Activated B cell treated with CpG ODN at 0.5 μM for 24 hours (primary cell): Measurements from ENCODE around the gene EFCAB13. TPM values are rescaled to one million over a fixed set of nuclear protein-coding genes. Genes with fewer than 3 reads are reported as not detected.
"Not testable (repeated sequence)": the region's sequence is repeated elsewhere in the genome, so short reads cannot be mapped to it uniquely, and the experiment has no call there.

Experiments used
- ATAC-seq: fragments of 200-7000 bp; cut with Tn5 transposase; one replicate; pipeline ENCODE4 v1.10.0; 2021; ENCODE audit warnings: low read depth, mild to moderate bottlenecking, moderate library complexity
- CTCF ChIA-PET: fragments of 350-600 bp; sonication (Branson Sonifier 250); formaldehyde crosslinking; loops from one replicate; lab custom pipeline; 2021; ENCODE audit warnings: antibody characterized with exemption; lab: Charles Lee
- POLR2A ChIA-PET: fragments of 350-600 bp; sonication (Branson Sonifier 250); formaldehyde crosslinking; loops from one replicate; lab custom pipeline; 2021; ENCODE audit warnings: antibody characterized with exemption; lab: Charles Lee
- DNase-seq: peaks from one replicate; pipeline ENCODE4 v3.0.0; 2022
- H3K27ac Mint-ChIP-seq: one replicate; pipeline ENCODE4 v1.8.0; 2020; ENCODE audit warnings: mixed read lengths
- H3K27me3 Mint-ChIP-seq: one replicate; pipeline ENCODE4 v1.8.0; 2021; ENCODE audit warnings: mixed read lengths
- H3K36me3 Mint-ChIP-seq: one replicate; pipeline ENCODE4 v1.8.0; 2021; ENCODE audit warnings: low read depth, mixed read lengths
- H3K4me1 Mint-ChIP-seq: one replicate; pipeline ENCODE4 v1.8.0; 2021; ENCODE audit warnings: mixed read lengths
- H3K4me3 Mint-ChIP-seq: one replicate; pipeline ENCODE4 v1.8.0; 2020; ENCODE audit warnings: mild to moderate bottlenecking, mixed read lengths
- H3K9me3 Mint-ChIP-seq: one replicate; pipeline ENCODE4 v1.8.0; 2020; ENCODE audit warnings: mixed read lengths
- intact Hi-C: fragments of 100-400 bp; cut with micrococcal nuclease; formaldehyde crosslinking; loops from one replicate; pipeline ENCODE4 v1.15.1; 2024
- total RNA-seq: library from RNA; stranded (reverse); gene quantifications from 2 replicates; pipeline ENCODE4 v1.2.3, GENCODE V29; 2022
- TF ChIP-seq, protein P1 (sequence below): fragments of 200-600 bp; IDR thresholded peaks from one replicate; pipeline ENCODE4 v1.8.0; 2022; ENCODE audit warnings: antibody characterized with exemption, mild to moderate bottlenecking

The EFCAB13 gene
- total RNA-seq, 1 donor from 2014 or later = 25.4 TPM

DNA sequence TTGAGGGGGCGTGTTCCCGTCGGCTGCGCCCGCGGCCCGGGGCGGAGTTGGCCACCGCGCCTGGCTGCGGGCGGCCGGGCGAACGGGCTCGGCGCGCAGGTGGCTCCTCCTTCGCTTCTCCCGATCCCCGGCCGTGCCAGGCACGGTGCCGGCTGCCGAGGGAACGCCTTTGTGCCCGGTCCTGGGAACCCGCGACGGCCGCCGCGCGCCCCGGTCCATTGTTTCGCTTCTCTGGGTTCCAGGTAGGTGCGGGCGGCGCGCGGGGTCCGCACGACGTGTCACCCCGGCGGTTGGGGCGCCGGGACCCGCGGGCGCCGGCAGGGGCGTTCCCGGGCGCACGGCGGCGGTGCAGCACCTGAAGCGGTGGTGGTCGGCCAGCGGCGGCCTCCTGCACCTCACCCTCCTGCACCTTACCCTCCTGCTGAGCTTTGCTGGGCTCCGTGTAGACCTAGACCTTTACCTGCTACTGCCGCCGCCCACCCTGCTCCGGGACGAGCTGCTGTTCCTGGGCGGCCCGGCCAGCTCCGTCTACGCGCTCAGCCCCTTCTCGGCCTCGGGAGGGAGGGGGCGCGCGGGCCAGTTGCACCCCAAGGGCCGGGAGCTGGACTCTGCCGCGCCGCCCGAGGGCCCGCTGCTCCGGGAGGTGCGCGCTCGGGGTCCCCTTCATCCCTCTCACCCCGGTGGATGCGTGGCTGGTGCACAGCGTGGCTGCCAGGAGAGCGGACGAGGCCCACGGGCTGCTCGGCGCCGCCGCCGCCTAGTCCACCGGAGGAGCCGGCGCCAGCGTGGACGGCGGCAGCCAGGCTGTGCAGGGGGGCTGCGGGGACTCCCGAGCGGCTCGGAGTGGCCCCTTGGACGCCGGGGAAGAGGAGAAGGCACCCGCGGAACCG, 99.9 kb downstream of the EFCAB13 start:
- ATAC-seq (peak; percentile 37), DNase-seq (peak; percentile 20)
- Mint-ChIP-seq H3K4me3 (peak overlapping the region; percentile 52), H3K27ac (no peak overlapping the region), H3K36me3 (peaks cover 9% of the 10 kb centered on the region), H3K9me3 (no peaks in the 10 kb centered on the region), H3K27me3 (peaks cover 10% of the 10 kb centered on the region), H3K4me1 (peaks cover 2% of the 10 kb centered on the region)
- CTCF ChIA-PET = no interaction called here
- TF ChIP-seq, protein P1, sequence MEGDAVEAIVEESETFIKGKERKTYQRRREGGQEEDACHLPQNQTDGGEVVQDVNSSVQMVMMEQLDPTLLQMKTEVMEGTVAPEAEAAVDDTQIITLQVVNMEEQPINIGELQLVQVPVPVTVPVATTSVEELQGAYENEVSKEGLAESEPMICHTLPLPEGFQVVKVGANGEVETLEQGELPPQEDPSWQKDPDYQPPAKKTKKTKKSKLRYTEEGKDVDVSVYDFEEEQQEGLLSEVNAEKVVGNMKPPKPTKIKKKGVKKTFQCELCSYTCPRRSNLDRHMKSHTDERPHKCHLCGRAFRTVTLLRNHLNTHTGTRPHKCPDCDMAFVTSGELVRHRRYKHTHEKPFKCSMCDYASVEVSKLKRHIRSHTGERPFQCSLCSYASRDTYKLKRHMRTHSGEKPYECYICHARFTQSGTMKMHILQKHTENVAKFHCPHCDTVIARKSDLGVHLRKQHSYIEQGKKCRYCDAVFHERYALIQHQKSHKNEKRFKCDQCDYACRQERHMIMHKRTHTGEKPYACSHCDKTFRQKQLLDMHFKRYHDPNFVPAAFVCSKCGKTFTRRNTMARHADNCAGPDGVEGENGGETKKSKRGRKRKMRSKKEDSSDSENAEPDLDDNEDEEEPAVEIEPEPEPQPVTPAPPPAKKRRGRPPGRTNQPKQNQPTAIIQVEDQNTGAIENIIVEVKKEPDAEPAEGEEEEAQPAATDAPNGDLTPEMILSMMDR = no peak
- POLR2A ChIA-PET = no interaction called here
- intact Hi-C loops = no loop called here

- H3K4me1 Mint-ChIP-seq, DNase-seq, ATAC-seq, H3K4me3 Mint-ChIP-seq, H3K27ac Mint-ChIP-seq, H3K9me3 Mint-ChIP-seq, POLR2A ChIA-PET, H3K36me3 Mint-ChIP-seq, CTCF ChIA-PET, intact Hi-C loops: not testable (repeated sequence)
- H3K27me3 Mint-ChIP-seq = peaks cover 10% of the 10 kb centered on the region
Observed at GRCh38 chr17:47425233-47425632, 101.5 kb downstream of the EFCAB13 start.

DNA sequence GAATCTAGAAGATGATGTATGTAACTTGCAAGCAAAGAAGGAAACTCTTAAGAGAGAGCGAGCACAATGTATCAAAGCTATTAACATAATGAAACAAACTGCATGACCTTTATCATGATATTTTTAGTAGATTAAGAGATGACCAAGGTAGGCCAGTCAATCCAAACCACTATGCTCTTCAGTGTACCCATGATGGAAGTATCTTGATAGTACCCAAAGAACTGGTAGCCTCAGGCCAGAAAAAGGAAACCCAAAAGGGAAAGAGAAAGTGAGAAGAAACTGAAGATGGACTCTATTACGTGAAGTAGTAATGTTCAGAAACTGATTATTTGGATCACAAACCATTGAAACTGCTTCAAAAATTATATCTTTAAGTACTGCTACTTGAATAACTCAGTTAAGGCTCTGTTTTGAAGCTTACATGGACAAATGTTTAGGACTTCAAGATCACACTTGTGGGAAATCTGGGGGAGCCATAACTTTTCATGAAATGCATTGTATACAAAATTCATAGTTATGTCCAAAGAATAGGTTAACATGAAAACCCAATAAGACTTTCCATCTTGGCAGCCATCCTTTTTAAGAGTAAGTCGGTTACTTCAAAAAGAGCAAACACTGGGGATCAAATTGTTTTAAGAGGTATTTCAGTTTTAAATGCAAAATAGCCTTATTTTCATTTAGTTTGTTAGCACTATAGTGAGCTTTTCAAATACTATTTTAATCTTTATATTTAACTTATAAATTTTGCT, 102.3 kb downstream of the EFCAB13 start:
- intact Hi-C loops, DNase-seq, H3K36me3 Mint-ChIP-seq, H3K27ac Mint-ChIP-seq, H3K4me3 Mint-ChIP-seq, H3K9me3 Mint-ChIP-seq, H3K4me1 Mint-ChIP-seq, POLR2A ChIA-PET, CTCF ChIA-PET, ATAC-seq: not testable (repeated sequence)
- H3K27me3 Mint-ChIP-seq = peaks cover 10% of the 10 kb centered on the region

GRCh38 chr17:47427985-47428384, 104.2 kb downstream of the EFCAB13 start:
- ChIA-PET POLR2A (no interaction called here), CTCF (no interaction called here)
- no peak overlapping the region for H3K4me3 Mint-ChIP-seq
- TF ChIP-seq, protein P1 = no peak
- intact Hi-C loops = no loop called here
- H3K9me3 Mint-ChIP-seq = no peaks in the 10 kb centered on the region
- peaks cover 5% of the 10 kb centered on the region for H3K27me3 Mint-ChIP-seq
- peaks cover 7% of the 10 kb centered on the region for H3K36me3 Mint-ChIP-seq
- peaks cover 2% of the 10 kb centered on the region for H3K4me1 Mint-ChIP-seq
- ATAC-seq (no peak), DNase-seq (no peak)
- no peak overlapping the region for H3K27ac Mint-ChIP-seq

GRCh38 chr17:47432240-47432639, 108.5 kb downstream of the EFCAB13 start:
- ATAC-seq, CTCF ChIA-PET, H3K27ac Mint-ChIP-seq, H3K27me3 Mint-ChIP-seq, POLR2A ChIA-PET, intact Hi-C loops, H3K36me3 Mint-ChIP-seq, DNase-seq, H3K4me3 Mint-ChIP-seq, H3K4me1 Mint-ChIP-seq: not testable (repeated sequence)
- peaks cover 20% of the 10 kb centered on the region for H3K9me3 Mint-ChIP-seq

- TF ChIP-seq, protein P1 = no peak
- no peak for DNase-seq
- ChIA-PET POLR2A (no interaction called here), CTCF (no interaction called here)
- Mint-ChIP-seq H3K4me3 (no peak overlapping the region), H3K36me3 (peaks cover 12% of the 10 kb centered on the region), H3K27ac (no peak overlapping the region), H3K27me3 (no peaks in the 10 kb centered on the region), H3K4me1 (no peaks in the 10 kb centered on the region), H3K9me3 (no peaks in the 10 kb centered on the region)
- ATAC-seq = no peak
- intact Hi-C loops = no loop called here
Observed at GRCh38 chr17:47465165-47465564, 141.4 kb downstream of the EFCAB13 start.

GRCh38 chr17:47466976-47467375, 143.2 kb downstream of the EFCAB13 start:
- H3K4me1 Mint-ChIP-seq, intact Hi-C loops, CTCF ChIA-PET, H3K9me3 Mint-ChIP-seq, H3K4me3 Mint-ChIP-seq, DNase-seq, ATAC-seq, H3K27ac Mint-ChIP-seq, H3K27me3 Mint-ChIP-seq: not testable (repeated sequence)
- POLR2A ChIA-PET = interaction anchor here (0.7 kb wide), 1 partner anchor 95 kb away, joined by 3 read pairs; no protein-coding TSS in a partner anchor
- peaks cover 14% of the 10 kb centered on the region for H3K36me3 Mint-ChIP-seq
